ENCODE data around the gene SIK3.

GRCh38 chr11:116879800-116880625 is 218.2 kb downstream of the SIK3 start:
- TF ChIP-seq EZH2phosphoT487 (IDR thresholded peaks at IDR 0.05; ENCODE audit: borderline replicate concordance, low read depth) = no peak
- no peak for TF ChIP-seq NFIC (IDR thresholded peaks at IDR 0.05; ENCODE audit: borderline replicate concordance)
- peak; percentile 86 for TF ChIP-seq CTCF (IDR thresholded peaks at IDR 0.05)
- TF ChIP-seq POLR2AphosphoS5 (IDR thresholded peaks at IDR 0.05; ENCODE audit: low read depth, low read length) = no peak
